HG03354 (cell line): ENCODE data around the gene DHFR.
"Not testable (repeated sequence)": the region's sequence is repeated elsewhere in the genome, so short reads cannot be mapped to it uniquely, and the experiment has no call there.

ENCODE experiments used
- ATAC-seq: cut with Tn5 transposase; IDR thresholded peaks from one replicate; pipeline ENCODE4 v1.9.1; 2021; ENCODE audit warnings: mild to moderate bottlenecking; ENCODE audit not compliant: unreplicated experiment, poor library complexity, severe bottlenecking

The DHFR gene

DNA sequence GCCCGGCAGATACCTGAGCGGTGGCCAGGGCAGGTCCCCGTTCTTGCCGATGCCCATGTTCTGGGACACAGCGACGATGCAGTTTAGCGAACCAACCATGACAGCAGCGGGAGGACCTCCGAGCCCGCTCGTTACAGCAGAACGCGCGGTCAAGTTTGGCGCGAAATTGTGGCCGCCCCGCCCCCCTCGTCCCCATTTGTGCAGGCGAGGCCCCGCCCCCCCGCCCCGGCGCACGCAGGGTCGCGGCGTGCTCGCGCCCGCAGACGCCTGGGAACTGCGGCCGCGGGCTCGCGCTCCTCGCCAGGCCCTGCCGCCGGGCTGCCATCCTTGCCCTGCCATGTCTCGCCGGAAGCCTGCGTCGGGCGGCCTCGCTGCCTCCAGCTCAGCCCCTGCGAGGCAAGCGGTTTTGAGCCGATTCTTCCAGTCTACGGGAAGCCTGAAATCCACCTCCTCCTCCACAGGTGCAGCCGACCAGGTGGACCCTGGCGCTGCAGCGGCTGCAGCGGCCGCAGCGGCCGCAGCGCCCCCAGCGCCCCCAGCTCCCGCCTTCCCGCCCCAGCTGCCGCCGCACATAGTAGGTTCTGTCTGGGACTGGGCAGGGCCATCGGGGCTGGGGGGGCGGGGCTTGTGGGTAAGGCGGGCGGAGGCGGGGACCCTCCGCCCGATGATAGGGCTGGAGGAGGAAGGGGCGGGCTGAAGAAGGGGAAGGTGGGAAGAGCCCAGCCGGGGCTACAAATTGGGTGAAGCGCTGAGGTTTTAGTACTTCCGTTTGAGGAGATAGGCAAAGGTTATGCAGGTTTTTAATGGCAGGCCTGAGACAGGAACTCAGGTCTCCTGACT, at the start of gene DHFR, which contains the start of gene MSH3:
TSS of gene DHFR (minus strand) at position 593 of the 840 bp plus-strand sequence. CDS start at position 99, 494 bp downstream.
TSS of gene MSH3 (plus strand) at position 262 of the 840 bp plus-strand sequence. CDS start at position 338, 76 bp downstream.
- ATAC-seq = peak; percentile 52

DNA sequence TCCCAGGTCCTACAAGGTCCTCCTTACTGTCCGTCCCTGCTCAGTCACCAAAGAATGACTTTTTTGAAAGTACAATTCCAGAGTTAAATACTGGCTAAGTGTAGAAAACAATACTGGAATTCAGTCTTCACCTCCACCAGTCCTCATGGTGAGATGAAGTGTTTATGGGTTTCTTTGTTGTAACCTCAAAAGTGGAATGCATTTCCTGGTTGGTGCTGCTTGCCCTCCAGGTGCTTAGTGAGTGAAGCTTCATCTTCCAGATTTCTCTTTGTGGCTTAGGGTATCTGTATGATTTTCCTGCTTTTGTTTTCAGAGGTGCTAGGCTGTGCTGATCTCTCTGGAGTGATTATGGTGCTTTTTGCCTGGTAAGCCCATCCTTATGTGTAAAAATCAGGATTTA, 49.4 kb upstream of the DHFR start:
- no peak for ATAC-seq

DNA sequence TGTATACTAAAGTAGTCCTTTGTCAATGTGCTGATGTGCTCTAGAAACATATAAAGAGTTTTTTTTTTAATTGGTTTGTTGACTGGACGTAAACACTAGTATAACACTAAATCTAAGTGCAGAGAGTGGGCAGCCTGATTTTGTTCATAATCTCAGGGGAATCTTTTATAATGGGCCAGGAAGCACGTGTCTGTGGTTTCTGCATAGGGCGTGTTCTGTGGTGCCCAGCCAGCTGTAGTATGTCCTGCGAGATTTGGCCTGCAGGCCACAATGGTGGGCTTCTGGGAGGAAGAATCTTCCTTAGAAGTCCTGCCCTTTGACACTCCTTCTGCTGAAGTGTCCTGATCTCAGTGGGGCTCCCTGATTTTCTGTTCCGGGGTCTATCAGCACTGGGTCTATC, 49.0 kb upstream of the DHFR start:
- ATAC-seq = no peak

DNA sequence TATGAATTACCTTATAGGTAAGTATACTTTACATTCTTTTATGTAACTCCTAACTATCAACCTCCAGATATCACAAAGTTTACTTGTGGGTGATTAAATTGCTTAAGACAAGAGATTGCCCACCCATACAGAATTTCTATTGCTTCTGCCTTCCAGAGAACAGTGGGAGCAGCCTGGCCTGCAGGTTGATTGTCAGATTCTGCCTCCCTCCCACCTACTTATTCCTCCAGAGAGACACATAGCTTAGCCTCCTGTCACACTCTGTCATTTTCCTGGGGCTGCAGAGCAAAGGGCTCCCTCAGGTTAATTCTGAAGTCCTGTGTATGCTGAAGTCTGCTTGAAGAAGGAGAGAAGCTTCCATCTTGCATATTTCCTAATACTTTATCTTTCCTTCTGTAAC, 48.5 kb upstream of the DHFR start:
- no peak for ATAC-seq

DNA sequence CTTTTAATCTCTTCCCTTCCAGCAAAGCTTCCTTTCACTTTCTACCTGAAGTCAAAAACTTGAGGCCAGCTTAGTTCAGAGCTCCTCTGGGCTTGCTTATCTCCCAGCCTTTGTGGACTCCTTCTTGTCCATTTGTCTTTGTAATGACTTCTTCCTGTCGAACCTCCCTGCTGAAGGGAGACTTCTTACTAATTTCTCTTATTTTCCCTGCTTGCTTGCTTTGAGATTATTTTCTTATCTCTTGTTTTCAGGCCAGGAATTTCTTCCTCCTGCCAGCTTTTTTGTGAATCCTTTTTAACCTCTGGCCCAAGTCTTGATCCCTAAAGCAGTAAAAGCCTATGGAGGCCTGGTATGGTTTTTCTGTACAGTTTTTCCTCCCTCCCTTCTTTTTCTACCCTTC, 46.8 kb upstream of the DHFR start:
- no peak for ATAC-seq

DNA sequence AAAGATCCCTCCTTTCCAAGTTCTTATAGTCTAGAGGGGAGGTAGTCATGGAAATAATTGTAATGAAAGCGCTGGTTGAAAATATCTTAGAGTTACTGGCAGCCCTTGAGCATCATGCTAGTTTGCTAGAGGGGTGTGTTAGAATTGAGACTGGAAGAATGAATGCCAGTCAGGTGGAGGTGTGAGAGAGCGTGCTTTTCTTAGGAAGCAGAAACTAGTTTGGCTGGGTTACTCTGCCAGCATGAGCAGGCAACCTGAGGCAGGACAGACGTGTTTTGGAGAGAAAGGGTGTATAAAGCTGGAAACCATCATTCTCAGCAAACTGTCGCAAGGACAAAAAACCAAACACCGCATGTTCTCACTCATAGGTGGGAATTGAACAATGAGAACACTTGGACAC, 43.6 kb upstream of the DHFR start:
- no peak for ATAC-seq

DNA sequence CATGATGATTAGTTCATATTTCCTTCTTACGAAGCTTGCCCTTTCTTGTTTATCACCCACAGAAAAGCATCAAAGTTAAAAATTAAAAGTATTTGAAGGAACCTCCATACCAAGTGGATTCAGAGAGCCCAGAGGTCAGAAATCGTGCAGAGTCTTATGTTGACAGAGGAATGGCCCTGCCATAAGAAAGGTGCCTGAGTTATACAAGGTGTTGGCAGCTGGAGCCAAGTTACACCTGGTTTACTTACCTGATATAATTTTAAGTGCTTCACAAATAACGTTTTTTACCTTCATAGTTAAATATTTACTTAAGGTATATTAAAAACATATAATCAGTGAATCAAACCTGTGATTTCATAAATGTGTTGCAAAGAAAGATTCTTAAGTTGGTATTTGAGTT, 42.3 kb upstream of the DHFR start:
- ATAC-seq = no peak

DNA sequence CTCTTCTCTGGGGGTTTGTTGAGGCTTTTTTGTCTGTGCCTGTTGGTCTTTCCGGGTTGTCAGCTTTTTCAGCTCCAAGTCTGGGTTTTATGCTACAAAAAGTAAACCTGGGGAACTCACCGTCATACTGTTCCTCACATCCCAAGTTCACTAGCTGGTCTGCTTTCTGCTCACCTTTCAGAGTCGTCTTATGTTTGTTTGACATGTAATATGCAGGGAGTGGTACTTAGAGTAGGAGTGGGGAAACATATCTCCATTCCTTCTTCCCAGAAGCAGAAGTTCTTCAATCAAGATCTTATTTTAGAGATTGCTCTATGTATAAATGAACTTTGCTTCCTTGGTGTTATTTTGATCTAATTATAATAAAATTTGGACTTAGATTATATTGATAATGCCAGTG, 41.7 kb upstream of the DHFR start:
- no peak for ATAC-seq

DNA sequence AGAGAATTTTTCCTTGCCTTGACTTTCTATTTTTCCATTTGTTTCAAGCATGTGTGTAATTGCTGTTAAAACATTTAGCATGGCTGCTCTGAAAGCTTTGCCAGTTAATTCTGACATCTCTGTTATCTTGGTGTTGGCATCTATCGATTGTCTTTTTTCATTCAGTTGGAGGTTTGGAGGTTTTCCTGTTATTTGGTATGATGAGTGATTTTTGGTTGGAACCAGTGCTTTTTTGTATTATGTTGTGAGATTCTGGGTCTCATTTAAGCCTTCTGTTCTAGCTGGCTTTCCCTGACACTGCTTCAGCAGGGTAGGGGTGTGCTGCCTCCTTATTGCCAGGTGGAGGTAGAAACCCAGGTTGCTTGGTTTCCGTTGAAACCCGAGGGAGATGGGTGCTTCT, 40.9 kb upstream of the DHFR start:
- ATAC-seq = no peak

DNA sequence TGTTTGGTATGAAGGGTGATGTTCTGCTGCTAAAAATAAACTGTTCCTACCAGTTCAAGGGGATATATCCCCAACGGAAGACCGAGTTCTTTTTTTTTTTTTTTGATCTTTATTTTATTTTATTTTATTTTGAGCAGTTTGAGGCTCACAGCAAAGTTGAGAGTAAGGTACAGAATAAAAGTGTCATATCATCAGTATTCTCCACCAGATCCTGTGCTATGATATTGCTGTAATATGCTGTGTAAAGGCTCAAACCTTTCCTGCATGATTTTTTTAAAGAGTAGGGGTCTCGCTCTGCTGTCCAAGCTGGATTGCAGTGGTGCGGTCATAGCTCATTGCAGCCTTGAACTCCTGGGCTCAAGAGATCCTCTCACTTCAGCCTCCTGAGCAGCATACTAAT, 34.8 kb upstream of the DHFR start:
- ATAC-seq = no peak

DNA sequence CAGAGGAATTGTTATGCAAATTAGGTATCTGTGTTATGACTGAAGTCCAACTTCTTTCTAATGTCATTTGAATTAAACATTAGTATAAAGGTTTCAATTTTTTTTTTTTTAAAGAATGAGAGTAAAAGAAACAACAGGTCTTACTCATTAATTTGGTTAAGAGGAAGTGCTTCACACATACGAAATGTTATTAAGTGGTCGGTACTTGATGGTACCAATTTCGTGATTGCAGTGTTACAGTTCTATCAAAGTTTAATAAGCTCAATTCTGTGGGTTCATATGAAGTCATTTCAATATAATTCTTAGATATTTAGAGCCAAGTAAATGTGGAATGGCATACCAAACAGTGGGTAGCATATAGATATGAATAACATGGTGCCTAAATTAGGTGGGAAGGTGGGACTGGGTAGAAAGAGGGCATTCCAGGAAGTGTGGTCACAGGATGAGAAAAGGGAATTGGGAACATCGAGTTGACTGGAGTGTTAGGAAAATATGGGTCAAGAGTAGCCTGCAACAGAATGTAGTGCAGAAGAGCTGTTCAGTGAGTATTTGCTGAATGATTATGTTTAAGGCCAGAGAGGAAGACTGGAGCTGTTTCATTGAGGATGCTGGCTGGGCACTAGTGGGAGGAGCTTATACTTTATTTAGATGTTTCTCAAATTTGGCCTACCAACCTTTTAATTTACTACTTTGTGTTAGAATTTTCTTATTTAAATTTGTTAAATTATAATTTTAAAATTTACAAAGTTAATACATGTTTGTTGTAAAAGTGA, 34.1 kb upstream of the DHFR start:
- no peak for ATAC-seq

DNA sequence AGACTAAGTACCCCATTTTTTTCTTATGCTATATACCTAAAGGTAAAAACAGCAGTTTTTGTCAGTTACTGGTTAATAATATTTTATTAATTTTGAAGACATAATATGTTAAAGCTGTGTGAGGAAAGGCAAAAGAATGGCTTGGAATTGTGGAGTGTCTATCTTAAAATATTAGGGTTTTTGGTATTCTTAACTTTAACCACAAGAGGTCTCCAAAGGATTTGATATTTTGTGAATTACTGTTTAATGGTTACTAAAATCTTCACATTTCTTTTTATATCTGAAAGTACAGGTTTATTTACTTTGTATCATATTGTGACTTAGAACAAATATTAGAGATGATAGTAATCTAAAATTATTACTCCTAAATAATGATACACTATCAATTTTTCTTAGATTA, 32.0 kb upstream of the DHFR start:
- ATAC-seq = no peak

DNA sequence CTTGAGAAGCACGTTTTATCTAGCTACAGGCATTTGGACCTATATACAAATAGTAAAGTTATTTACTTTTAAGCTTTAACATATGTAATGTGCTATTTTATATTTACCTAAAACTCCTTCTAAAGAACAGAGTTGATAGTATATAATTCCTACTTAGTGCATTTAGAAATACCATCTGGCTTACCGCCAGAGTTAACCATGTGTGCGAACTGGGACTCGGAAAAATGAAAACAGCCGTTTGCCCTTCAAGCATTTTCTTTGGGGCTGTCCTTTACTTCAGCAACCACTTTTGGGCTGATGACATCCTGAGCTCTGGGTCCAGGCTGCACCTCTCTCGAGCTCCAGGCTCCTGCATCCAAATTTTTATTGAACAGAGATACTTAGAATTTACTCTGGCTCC, 21.9 kb upstream of the DHFR start:
- no peak for ATAC-seq

DNA sequence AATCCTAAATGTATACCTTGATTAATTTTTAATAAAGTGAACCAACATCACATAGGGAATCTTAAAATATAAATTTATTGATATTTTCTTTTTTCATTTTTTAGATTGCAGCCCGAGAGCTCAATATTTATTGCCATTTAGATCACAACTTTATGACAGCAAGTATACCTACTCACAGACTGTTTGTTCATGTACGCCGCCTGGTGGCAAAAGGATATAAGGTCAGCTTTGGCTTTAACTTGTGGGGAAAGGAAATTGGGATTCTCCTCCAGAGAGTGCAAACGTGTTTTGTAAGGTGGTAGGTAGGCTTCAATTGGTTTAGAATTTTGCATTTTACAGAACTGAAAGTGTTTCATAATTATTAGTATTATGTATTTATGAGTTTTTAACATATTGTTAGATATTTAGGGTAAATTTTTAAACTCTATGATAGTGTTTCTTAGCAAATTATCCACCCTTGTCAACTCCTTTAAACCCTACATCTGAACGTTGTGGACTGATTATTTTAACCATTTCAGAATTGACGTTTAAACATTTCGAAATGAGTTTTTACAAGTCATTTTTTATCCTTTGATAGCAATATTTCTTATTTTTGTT, 17.5 kb upstream of the DHFR start:
- peak; percentile 52 for ATAC-seq

DNA sequence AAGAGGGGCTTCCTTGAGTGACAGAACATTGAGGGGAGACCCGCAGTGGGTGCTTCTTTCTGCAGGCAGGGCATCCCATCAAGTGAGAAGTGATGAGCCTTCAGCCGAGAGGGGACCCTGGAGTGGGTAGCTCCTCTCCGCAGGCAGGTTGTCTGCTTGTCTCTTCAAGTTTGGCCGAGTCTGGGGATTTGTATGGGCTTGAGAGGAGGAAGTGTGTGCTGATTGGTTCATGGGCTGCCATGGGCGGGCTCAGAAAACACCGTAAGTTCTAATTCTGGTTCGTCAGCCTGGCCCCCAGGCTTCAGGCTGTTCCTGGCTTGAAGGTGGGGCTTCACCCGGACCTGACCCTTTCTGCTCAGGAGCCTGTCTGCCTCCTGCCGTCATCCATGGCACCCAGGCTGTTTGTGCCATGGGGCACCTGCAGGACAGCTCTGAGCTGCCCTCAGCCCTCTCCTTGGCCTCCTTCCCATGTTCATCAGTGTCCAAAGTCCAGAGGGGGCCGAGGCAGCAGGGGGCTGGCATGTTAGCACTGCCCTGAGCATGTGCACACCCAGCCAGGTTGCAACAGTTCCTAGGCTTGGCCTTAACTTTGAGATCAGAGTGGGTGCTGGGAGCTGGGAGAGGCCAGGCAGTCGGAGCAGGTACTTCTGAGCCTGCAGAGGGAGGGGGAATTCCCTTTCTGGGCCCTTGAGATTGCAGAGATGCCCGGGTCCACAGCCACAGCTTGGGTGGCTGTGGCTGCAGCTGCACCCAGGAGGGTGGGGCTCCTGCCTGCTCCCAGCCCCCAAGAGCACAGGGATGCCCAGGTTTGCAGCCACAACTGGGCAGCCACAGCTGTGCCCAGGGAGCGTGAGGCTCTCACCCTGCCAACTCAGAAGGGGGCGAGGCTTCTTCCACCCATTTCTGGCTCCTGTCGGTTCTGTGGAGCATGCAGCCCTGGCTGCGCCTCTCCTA, 13.5 kb upstream of the DHFR start:
- ATAC-seq = peak; percentile 87

DNA sequence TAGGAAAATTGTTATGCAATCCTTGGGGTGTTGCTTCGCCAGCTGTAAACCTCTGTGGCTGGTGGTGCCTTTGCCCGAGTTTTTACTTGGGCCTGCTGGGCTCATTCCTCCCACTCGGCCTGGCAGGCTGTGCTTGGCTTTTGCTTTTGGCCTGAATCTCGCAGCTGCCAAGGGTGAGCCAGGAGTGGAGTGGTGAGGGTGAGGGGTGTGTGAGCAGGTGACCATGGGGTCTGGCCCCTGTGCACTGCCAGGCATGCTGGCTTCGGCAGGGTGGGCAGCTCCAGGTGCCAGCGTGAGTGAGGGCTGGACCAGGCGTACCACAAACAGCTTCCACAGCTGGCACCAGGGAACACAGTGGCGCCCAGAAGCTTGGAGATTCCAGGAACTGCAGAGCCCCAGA, 12.6 kb upstream of the DHFR start:
- no peak for ATAC-seq

DNA sequence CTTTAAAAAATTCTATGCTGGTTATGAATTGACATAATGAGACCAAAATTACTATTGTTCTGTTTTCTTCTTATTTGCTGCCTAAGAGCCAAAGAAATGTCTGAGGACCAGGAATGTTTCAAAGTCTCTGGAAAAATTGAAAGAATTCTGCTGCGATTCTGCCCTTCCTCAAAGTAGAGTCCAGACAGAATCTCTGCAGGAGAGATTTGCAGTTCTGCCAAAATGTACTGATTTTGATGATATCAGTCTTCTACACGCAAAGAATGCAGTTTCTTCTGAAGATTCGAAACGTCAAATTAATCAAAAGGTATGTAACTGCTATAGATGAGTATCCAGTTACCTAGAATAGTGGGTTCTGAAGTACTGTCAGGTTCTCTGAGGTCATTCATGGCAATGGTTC, 10.3 kb upstream of the DHFR start:
- no peak for ATAC-seq

DNA sequence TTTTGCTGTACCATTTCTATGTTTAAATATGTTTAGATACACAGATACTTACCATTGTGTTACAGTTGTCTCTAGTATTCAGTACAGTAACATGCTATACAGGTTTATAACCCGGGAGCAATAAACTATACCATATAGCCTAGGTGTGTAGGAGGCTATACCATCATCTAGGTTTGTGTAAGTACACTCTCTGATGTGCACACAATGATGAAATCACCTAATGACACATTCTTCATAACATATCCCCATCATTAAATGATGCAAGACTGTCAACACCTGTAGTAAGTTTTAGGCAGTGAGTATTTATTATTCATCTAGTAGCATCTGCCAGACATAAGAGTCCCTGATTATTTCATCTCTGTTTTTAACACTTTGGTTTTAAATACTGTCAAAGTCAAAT, 7.3 kb upstream of the DHFR start:
- ATAC-seq = no peak

DNA sequence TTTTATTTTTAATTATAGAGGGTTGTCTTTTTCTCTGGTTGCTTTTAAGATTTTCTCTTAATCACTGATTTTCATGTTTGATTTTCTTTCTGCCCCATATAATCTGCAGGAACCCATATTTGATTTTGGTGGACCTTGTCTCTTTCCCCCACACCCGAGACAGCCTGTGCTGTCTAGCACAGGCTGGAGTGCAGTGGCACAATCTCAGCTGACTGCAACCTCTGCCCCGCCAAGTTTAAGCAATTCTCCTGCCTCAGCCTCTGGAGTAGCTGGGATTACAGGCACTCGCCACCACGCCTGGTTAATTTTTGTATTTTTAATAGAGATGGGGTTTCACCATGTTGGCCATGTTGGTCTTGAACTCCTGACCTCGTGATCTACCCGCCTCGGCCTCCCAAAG, 5.9 kb upstream of the DHFR start:
- not testable (repeated sequence) for ATAC-seq

DNA sequence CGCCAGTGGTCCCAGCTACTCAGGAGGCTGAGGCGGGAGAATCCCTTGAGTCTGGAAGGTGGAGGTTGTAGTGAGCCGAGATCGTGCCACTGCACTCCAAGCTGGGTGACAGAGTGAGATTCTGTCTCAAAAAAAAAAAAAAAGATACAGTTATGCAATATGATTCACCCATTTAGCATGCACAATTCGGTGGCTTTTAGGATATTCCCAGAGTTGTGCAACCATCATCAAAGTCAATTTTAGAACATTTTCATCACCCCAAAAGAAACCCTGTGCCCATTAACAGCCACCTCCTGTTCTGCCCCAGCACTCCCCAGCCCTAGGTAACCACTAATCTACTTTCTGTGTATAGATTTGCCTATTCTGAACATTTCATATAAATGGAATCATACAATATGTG, 4.3 kb upstream of the DHFR start:
- ATAC-seq = no peak
